ENCODE results near the gene SPOCK3. TPM values are rescaled to one million over a fixed set of nuclear protein-coding genes. Genes with fewer than 3 reads are reported as not detected.

The SPOCK3 gene
- polyA plus RNA-seq, 2 of the 4 experiments (the other 2 are of a cell fraction): 0.15 to 0.61 TPM

DNA sequence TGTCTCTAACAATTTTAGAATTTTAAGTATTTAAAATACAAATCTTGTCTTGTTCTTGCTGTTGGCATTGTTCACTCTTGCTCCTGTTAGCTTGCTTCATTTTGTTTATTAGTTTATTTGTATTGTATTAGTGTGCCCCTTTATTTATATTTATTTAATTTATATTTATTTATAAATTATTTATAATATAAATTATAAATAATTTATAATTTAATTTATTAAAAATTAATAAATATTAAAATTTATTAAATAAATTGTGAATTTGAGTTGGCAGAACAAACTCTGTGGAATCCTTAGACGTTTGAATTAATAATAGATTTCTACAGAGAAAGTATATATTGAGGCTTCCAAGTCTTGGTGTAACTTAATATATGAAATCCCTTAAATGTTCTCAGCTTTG, 331.4 kb downstream of the SPOCK3 start:
- Histone ChIP-seq H3K9me3 (no peaks in the 10 kb centered on the region), H3K4me2 (no peak overlapping the region), H3K4me1 (no peaks in the 10 kb centered on the region), H3K4me3 (no peak overlapping the region), H3K27ac (no peak overlapping the region)
- FAIRE-seq (no peak), ATAC-seq (no peak), DNase-seq (ENCODE audit: low read depth in 1 of 2, low spot score in 1 of 2) (no peak)
- ChIA-PET POLR2A (no interaction called here), CTCF (no interaction called here)
- TF ChIP-seq POLR2A (IDR thresholded peaks at IDR 0.05; ENCODE audit: low read length): no peak
- TF ChIP-seq ZSCAN20 (CRISPR knock-in tag; IDR thresholded peaks at IDR 0.05): no peak
- no peak for TF ChIP-seq GATA3 (IDR thresholded peaks at IDR 0.05; ENCODE audit: borderline replicate concordance)
- no peak for TF ChIP-seq RFX5 (IDR thresholded peaks at IDR 0.05)
- TF ChIP-seq HOXA7 (CRISPR knock-in tag; IDR thresholded peaks at IDR 0.05): no peak
- TF ChIP-seq, protein P1, sequence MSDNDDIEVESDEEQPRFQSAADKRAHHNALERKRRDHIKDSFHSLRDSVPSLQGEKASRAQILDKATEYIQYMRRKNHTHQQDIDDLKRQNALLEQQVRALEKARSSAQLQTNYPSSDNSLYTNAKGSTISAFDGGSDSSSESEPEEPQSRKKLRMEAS (IDR thresholded peaks at IDR 0.05): no peak
- TF ChIP-seq KDM5A (IDR thresholded peaks at IDR 0.05): no peak
- no peak for TF ChIP-seq CBX2 (IDR thresholded peaks at IDR 0.05; ENCODE audit: borderline replicate concordance, low read depth)
- no peak for TF ChIP-seq HDAC2 (IDR thresholded peaks at IDR 0.05)
- TF ChIP-seq TFCP2L1 (CRISPR knock-in tag; IDR thresholded peaks at IDR 0.05): no peak
- no peak for TF ChIP-seq ZFP36 (IDR thresholded peaks at IDR 0.05; ENCODE audit: borderline replicate concordance, partially characterized antibody)
- TF ChIP-seq RNF2 (IDR thresholded peaks at IDR 0.05; ENCODE audit: borderline replicate concordance, low read depth): no peak
- TF ChIP-seq, protein P2, sequence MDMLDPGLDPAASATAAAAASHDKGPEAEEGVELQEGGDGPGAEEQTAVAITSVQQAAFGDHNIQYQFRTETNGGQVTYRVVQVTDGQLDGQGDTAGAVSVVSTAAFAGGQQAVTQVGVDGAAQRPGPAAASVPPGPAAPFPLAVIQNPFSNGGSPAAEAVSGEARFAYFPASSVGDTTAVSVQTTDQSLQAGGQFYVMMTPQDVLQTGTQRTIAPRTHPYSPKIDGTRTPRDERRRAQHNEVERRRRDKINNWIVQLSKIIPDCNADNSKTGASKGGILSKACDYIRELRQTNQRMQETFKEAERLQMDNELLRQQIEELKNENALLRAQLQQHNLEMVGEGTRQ (IDR thresholded peaks at IDR 0.05): no peak
- TF ChIP-seq, protein P3, sequence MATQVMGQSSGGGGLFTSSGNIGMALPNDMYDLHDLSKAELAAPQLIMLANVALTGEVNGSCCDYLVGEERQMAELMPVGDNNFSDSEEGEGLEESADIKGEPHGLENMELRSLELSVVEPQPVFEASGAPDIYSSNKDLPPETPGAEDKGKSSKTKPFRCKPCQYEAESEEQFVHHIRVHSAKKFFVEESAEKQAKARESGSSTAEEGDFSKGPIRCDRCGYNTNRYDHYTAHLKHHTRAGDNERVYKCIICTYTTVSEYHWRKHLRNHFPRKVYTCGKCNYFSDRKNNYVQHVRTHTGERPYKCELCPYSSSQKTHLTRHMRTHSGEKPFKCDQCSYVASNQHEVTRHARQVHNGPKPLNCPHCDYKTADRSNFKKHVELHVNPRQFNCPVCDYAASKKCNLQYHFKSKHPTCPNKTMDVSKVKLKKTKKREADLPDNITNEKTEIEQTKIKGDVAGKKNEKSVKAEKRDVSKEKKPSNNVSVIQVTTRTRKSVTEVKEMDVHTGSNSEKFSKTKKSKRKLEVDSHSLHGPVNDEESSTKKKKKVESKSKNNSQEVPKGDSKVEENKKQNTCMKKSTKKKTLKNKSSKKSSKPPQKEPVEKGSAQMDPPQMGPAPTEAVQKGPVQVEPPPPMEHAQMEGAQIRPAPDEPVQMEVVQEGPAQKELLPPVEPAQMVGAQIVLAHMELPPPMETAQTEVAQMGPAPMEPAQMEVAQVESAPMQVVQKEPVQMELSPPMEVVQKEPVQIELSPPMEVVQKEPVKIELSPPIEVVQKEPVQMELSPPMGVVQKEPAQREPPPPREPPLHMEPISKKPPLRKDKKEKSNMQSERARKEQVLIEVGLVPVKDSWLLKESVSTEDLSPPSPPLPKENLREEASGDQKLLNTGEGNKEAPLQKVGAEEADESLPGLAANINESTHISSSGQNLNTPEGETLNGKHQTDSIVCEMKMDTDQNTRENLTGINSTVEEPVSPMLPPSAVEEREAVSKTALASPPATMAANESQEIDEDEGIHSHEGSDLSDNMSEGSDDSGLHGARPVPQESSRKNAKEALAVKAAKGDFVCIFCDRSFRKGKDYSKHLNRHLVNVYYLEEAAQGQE (IDR thresholded peaks at IDR 0.05): no peak
- TF ChIP-seq FOSL2 (IDR thresholded peaks at IDR 0.05): no peak
- TF ChIP-seq FOSL2 (CRISPR knock-in tag; IDR thresholded peaks at IDR 0.05): no peak
- no peak for TF ChIP-seq EHF (CRISPR knock-in tag; IDR thresholded peaks at IDR 0.05)
- no peak for TF ChIP-seq ZNF302 (CRISPR knock-in tag; IDR thresholded peaks at IDR 0.05)
- no peak for TF ChIP-seq JUNB (IDR thresholded peaks at IDR 0.05)
- TF ChIP-seq, protein P4, sequence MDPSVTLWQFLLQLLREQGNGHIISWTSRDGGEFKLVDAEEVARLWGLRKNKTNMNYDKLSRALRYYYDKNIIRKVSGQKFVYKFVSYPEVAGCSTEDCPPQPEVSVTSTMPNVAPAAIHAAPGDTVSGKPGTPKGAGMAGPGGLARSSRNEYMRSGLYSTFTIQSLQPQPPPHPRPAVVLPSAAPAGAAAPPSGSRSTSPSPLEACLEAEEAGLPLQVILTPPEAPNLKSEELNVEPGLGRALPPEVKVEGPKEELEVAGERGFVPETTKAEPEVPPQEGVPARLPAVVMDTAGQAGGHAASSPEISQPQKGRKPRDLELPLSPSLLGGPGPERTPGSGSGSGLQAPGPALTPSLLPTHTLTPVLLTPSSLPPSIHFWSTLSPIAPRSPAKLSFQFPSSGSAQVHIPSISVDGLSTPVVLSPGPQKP (IDR thresholded peaks at IDR 0.05; ENCODE audit: low read depth, low read length): no peak
- 5% methylated on average over 1 of the region's 1 CpG for WGBS (ENCODE audit: missing lambda C conversion rate)

DNA sequence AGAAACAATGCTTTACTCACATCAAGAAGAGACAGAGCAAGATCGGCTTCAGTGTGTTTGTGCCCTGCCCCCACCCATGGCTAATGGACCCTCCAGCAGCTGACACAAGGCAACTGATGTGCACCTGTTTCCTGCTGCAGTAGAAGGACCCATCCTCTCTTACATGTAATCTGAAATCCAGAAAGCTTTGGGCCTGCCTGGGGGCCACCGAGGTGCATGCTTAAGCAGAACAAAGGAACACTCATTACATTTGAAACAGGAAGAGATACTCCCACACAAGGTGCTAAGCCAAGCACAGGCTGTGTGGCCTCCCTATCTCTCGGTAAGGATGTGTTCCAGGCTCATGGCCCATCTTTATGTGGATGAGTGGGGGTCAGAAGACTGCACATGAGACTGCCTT, 338.0 kb downstream of the SPOCK3 start:
- H3K4me2 ChIP-seq: no peak overlapping the region
- no peaks in the 10 kb centered on the region for H3K9me3 ChIP-seq
- 29% methylated on average over 3 of the region's 3 CpGs for WGBS (ENCODE audit: missing lambda C conversion rate)
- TF ChIP-seq RFX5 (IDR thresholded peaks at IDR 0.05): no peak
- no peak for TF ChIP-seq TFCP2L1 (CRISPR knock-in tag; IDR thresholded peaks at IDR 0.05)
- no peak for TF ChIP-seq HOXB13 (CRISPR knock-in tag; IDR thresholded peaks at IDR 0.05; ENCODE audit: low read depth)
- TF ChIP-seq, protein P4 (IDR thresholded peaks at IDR 0.05; ENCODE audit: low read depth, low read length): no peak
- no peak for TF ChIP-seq TP53 (CRISPR knock-in tag; IDR thresholded peaks at IDR 0.05)
- TF ChIP-seq, protein P1 (IDR thresholded peaks at IDR 0.05): no peak
- DNase-seq (ENCODE audit: low read depth in 1 of 2, low spot score in 1 of 2): no peak
- ChIA-PET CTCF (no interaction called here), POLR2A (no interaction called here)
- no peaks in the 10 kb centered on the region for H3K4me1 ChIP-seq
- no peak overlapping the region for H3K27ac ChIP-seq
- no peak overlapping the region for H3K4me3 ChIP-seq
- no peak for FAIRE-seq
- no peak for ATAC-seq
